Measurements from ENCODE around the gene LHX2.

LHX2 gene

GRCh38 chr9:124041817-124042116, 30.2 kb downstream of the LHX2 start:
- H3K4me3 ChIP-seq (ENCODE audit: low read depth in 1 of 2, low read length in 2 of 2) = no peak overlapping the region
- H3K9ac ChIP-seq (ENCODE audit: low read depth in 1 of 2, low read length in 2 of 2) = no peak overlapping the region
- peaks cover 5 to 7% of the 10 kb centered on the region in 2 donors for H3K4me1 ChIP-seq (ENCODE audit: control insufficient read depth in 1 of 2, insufficient read depth in 2 of 2, low read length in 2 of 2)
- H3K36me3 ChIP-seq (ENCODE audit: control insufficient read depth in 1 of 2, insufficient read depth in 2 of 2, low read length in 2 of 2) = no peaks in the 10 kb centered on the region
- H3K27ac ChIP-seq (ENCODE audit: low read depth, low read length) = no peak overlapping the region
- peaks cover 51 to 70% of the 10 kb centered on the region in 2 donors for H3K27me3 ChIP-seq (ENCODE audit: control insufficient read depth in 1 of 2, insufficient read depth in 2 of 2, low read length in 2 of 2)
- no peaks in the 10 kb centered on the region for H3K9me3 ChIP-seq (ENCODE audit: control insufficient read depth in 1 of 2, low read length in 2 of 2)

DNA sequence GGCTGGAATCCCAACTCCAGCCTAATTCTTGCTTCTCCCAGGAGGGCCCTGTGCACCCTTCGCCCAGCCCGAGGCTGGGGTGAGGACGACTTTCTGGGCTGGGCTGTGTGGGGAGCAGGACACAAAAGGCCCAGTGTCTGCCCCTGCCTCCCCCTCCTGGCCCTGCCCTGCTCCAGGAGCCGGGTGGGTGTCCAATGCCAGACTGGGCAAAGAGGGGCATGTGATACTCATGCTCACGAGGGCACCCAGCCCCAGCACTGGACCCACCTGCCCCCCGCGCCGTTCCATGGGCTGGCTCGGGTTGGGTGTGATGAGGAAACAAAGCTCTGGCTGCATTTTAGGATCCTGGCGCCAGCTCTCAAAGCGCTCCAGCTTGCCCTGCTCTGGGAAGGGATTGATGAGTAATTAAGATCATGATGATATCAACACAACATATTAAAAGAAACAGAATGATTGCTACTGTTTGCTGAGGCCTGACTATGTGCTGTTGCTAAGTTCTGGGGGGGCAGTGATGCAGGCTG, 30.7 kb downstream of the LHX2 start:
- Histone ChIP-seq H3K4me1 (ENCODE audit: control insufficient read depth in 1 of 2, insufficient read depth in 2 of 2, low read length in 2 of 2) (peaks cover 5 to 7% of the 10 kb centered on the region in 2 donors), H3K4me3 (ENCODE audit: low read depth in 1 of 2, low read length in 2 of 2) (no peak overlapping the region), H3K36me3 (ENCODE audit: control insufficient read depth in 1 of 2, insufficient read depth in 2 of 2, low read length in 2 of 2) (no peaks in the 10 kb centered on the region), H3K27me3 (ENCODE audit: control insufficient read depth in 1 of 2, insufficient read depth in 2 of 2, low read length in 2 of 2) (peaks cover 51 to 68% of the 10 kb centered on the region in 2 donors), H3K9me3 (ENCODE audit: control insufficient read depth in 1 of 2, low read length in 2 of 2) (no peaks in the 10 kb centered on the region), H3K27ac (ENCODE audit: low read depth, low read length) (no peak overlapping the region), H3K9ac (ENCODE audit: low read depth in 1 of 2, low read length in 2 of 2) (no peak overlapping the region)

- H3K4me1 ChIP-seq (ENCODE audit: control insufficient read depth in 1 of 2, insufficient read depth in 2 of 2, low read length in 2 of 2) = peaks cover 5 to 7% of the 10 kb centered on the region in 2 donors
- H3K36me3 ChIP-seq (ENCODE audit: control insufficient read depth in 1 of 2, insufficient read depth in 2 of 2, low read length in 2 of 2) = no peaks in the 10 kb centered on the region
- no peak overlapping the region for H3K4me3 ChIP-seq (ENCODE audit: low read depth in 1 of 2, low read length in 2 of 2)
- no peaks in the 10 kb centered on the region for H3K9me3 ChIP-seq (ENCODE audit: control insufficient read depth in 1 of 2, low read length in 2 of 2)
- no peak overlapping the region for H3K9ac ChIP-seq (ENCODE audit: low read depth in 1 of 2, low read length in 2 of 2)
- peaks cover 35 to 50% of the 10 kb centered on the region in 2 donors for H3K27me3 ChIP-seq (ENCODE audit: control insufficient read depth in 1 of 2, insufficient read depth in 2 of 2, low read length in 2 of 2)
- no peak overlapping the region for H3K27ac ChIP-seq (ENCODE audit: low read depth, low read length)
These were observed 32.9 kb downstream of the LHX2 start for GRCh38 chr9:124044448-124044847.

GRCh38 chr9:124045076-124045829, 33.7 kb downstream of the LHX2 start:
- no peak overlapping the region for H3K4me3 ChIP-seq (ENCODE audit: low read depth in 1 of 2, low read length in 2 of 2)
- H3K36me3 ChIP-seq (ENCODE audit: control insufficient read depth in 1 of 2, insufficient read depth in 2 of 2, low read length in 2 of 2) = no peaks in the 10 kb centered on the region
- H3K9ac ChIP-seq (ENCODE audit: low read depth in 1 of 2, low read length in 2 of 2) = no peak overlapping the region
- peaks cover 35 to 42% of the 10 kb centered on the region in 2 donors for H3K27me3 ChIP-seq (ENCODE audit: control insufficient read depth in 1 of 2, insufficient read depth in 2 of 2, low read length in 2 of 2)
- peaks cover 5 to 7% of the 10 kb centered on the region in 2 donors for H3K4me1 ChIP-seq (ENCODE audit: control insufficient read depth in 1 of 2, insufficient read depth in 2 of 2, low read length in 2 of 2)
- no peaks in the 10 kb centered on the region for H3K9me3 ChIP-seq (ENCODE audit: control insufficient read depth in 1 of 2, low read length in 2 of 2)
- no peak overlapping the region for H3K27ac ChIP-seq (ENCODE audit: low read depth, low read length)

DNA sequence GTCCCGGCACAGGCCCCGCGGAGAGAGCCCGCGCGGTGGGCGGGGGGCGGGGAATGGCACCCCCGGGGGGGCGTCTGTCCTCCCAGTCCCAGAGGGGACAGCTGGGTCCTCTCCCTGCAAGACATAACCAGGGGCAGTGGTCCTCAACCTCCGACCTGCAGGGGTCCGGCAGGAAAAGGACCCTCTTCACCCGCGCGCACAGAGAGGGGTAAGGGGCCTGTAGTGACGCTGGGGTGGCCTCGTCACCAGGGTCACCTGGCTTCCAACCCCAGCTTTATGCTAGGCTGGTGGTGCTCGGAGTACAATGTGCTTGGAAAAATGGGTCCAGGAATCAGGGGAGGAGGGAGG, 34.2 kb downstream of the LHX2 start:
- no peak overlapping the region for H3K9ac ChIP-seq (ENCODE audit: low read depth in 1 of 2, low read length in 2 of 2)
- no peak overlapping the region for H3K27ac ChIP-seq (ENCODE audit: low read depth, low read length)
- peaks cover 5 to 7% of the 10 kb centered on the region in 2 donors for H3K4me1 ChIP-seq (ENCODE audit: control insufficient read depth in 1 of 2, insufficient read depth in 2 of 2, low read length in 2 of 2)
- peaks cover 35 to 37% of the 10 kb centered on the region in 2 donors for H3K27me3 ChIP-seq (ENCODE audit: control insufficient read depth in 1 of 2, insufficient read depth in 2 of 2, low read length in 2 of 2)
- no peak overlapping the region for H3K4me3 ChIP-seq (ENCODE audit: low read depth in 1 of 2, low read length in 2 of 2)
- no peaks in the 10 kb centered on the region for H3K9me3 ChIP-seq (ENCODE audit: control insufficient read depth in 1 of 2, low read length in 2 of 2)
- no peaks in the 10 kb centered on the region for H3K36me3 ChIP-seq (ENCODE audit: control insufficient read depth in 1 of 2, insufficient read depth in 2 of 2, low read length in 2 of 2)

GRCh38 chr9:124046189-124046588, 34.6 kb downstream of the LHX2 start:
- no peak overlapping the region for H3K27ac ChIP-seq (ENCODE audit: low read depth, low read length)

DNA sequence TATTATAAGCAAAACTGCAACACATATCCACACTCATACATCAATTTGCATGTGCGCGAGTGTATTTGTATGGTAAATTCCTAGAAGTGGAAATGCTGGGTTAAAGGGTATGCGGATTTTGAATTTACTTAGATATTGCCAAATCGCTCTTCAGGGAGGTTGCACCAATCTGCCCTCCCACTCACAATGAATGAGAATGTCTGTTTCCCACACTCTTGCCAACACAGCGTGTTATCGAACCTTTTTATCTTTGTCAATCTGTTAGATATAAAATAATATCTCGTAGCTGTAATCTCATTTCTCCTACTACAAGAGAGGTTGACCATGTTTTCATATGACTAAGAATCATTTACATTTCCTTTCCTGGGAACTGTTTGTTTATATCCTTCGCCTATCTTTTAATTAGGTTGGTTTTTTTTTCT, 35.7 kb downstream of the LHX2 start:
- peaks cover 25 to 26% of the 10 kb centered on the region in 2 donors for H3K27me3 ChIP-seq (ENCODE audit: control insufficient read depth in 1 of 2, insufficient read depth in 2 of 2, low read length in 2 of 2)
- no peak overlapping the region for H3K27ac ChIP-seq (ENCODE audit: low read depth, low read length)

More at GRCh38 chr9:124046189-124046588, 34.6 kb downstream of the LHX2 start:
- Histone ChIP-seq H3K4me3 (ENCODE audit: low read depth in 1 of 2, low read length in 2 of 2) (no peak overlapping the region), H3K36me3 (ENCODE audit: control insufficient read depth in 1 of 2, insufficient read depth in 2 of 2, low read length in 2 of 2) (no peaks in the 10 kb centered on the region), H3K9me3 (ENCODE audit: control insufficient read depth in 1 of 2, low read length in 2 of 2) (no peaks in the 10 kb centered on the region), H3K27me3 (ENCODE audit: control insufficient read depth in 1 of 2, insufficient read depth in 2 of 2, low read length in 2 of 2) (peaks cover 32 to 36% of the 10 kb centered on the region in 2 donors), H3K4me1 (ENCODE audit: control insufficient read depth in 1 of 2, insufficient read depth in 2 of 2, low read length in 2 of 2) (peaks cover 3 to 5% of the 10 kb centered on the region in 2 donors), H3K9ac (ENCODE audit: low read depth in 1 of 2, low read length in 2 of 2) (no peak overlapping the region)

GRCh38 chr9:124050955-124051354, 39.4 kb downstream of the LHX2 start:
- H3K27me3 ChIP-seq (ENCODE audit: control insufficient read depth in 1 of 2, insufficient read depth in 2 of 2, low read length in 2 of 2) = peaks cover 15% of the 10 kb centered on the region in 2 donors
- H3K9me3 ChIP-seq (ENCODE audit: control insufficient read depth in 1 of 2, low read length in 2 of 2) = no peaks in the 10 kb centered on the region
- H3K4me3 ChIP-seq (ENCODE audit: low read depth in 1 of 2, low read length in 2 of 2) = no peak overlapping the region
- no peak overlapping the region for H3K27ac ChIP-seq (ENCODE audit: low read depth, low read length)
- H3K4me1 ChIP-seq (ENCODE audit: control insufficient read depth in 1 of 2, insufficient read depth in 2 of 2, low read length in 2 of 2) = no peaks in the 10 kb centered on the region
- no peak overlapping the region for H3K9ac ChIP-seq (ENCODE audit: low read depth in 1 of 2, low read length in 2 of 2)
- H3K36me3 ChIP-seq (ENCODE audit: control insufficient read depth in 1 of 2, insufficient read depth in 2 of 2, low read length in 2 of 2) = no peaks in the 10 kb centered on the region

More for the DNA sequence above, 35.7 kb downstream of the LHX2 start:
- H3K4me1 ChIP-seq (ENCODE audit: control insufficient read depth in 1 of 2, insufficient read depth in 2 of 2, low read length in 2 of 2) = no peaks in the 10 kb centered on the region
- H3K36me3 ChIP-seq (ENCODE audit: control insufficient read depth in 1 of 2, insufficient read depth in 2 of 2, low read length in 2 of 2) = no peaks in the 10 kb centered on the region
- H3K9ac ChIP-seq (ENCODE audit: low read depth in 1 of 2, low read length in 2 of 2) = no peak overlapping the region
- H3K9me3 ChIP-seq (ENCODE audit: control insufficient read depth in 1 of 2, low read length in 2 of 2) = no peaks in the 10 kb centered on the region
- H3K4me3 ChIP-seq (ENCODE audit: low read depth in 1 of 2, low read length in 2 of 2) = no peak overlapping the region

DNA sequence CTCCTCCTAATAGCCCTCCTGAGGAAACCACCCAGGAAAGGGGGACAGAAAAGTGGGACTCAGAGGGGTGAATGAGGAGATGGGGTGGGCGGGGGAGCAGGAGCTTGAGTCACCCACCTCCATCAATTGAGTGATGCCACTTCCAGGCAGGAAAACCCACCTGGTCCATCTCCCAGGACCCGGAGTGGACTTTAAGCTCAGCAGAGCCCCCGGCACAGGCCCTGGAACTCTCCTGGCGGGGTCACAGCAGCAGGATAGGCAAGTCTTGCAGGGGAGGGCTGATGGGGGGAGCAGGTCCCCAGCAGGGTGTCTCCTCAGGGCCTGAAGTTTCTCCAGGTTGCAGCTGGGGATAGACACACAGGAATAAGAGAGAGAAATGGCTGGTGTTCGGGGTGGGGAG, 40.8 kb downstream of the LHX2 start:
- Histone ChIP-seq H3K27ac (ENCODE audit: low read depth, low read length) (no peak overlapping the region), H3K4me1 (ENCODE audit: control insufficient read depth in 1 of 2, insufficient read depth in 2 of 2, low read length in 2 of 2) (no peaks in the 10 kb centered on the region), H3K27me3 (ENCODE audit: control insufficient read depth in 1 of 2, insufficient read depth in 2 of 2, low read length in 2 of 2) (peaks cover 11 to 12% of the 10 kb centered on the region in 2 donors), H3K36me3 (ENCODE audit: control insufficient read depth in 1 of 2, insufficient read depth in 2 of 2, low read length in 2 of 2) (no peaks in the 10 kb centered on the region), H3K9me3 (ENCODE audit: control insufficient read depth in 1 of 2, low read length in 2 of 2) (no peaks in the 10 kb centered on the region), H3K4me3 (ENCODE audit: low read depth in 1 of 2, low read length in 2 of 2) (no peak overlapping the region), H3K9ac (ENCODE audit: low read depth in 1 of 2, low read length in 2 of 2) (no peak overlapping the region)

DNA sequence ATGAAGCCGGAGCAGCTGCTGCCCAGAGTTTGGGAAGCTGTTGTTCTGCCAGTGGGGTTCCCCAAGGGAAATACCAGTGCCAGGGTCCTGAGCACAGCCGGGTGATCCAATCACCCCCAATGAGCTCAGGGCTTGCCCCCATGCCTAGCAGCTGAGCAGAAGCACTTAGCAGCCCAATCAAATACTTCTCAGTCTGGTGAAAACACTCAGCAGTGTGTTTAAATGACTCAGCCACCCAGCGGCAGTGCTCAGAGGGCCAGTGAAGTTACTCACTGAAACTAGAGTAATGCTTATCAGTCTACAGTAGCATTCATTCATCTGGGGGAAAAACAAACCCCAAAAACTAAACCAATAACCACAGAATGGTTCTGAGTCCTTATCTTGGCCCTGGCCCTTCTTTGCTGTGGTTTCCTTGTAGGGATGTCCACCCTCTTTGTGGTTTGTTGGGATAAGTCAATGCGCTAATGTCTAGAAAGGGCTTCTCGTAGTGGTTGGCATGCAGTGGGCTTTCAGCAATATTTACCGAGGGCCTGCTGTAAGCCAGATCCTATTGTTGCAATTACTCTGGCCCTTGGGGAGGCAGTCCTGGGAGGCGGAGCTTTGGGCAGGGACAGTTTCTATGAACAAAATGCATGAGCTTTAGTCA, 43.1 kb downstream of the LHX2 start:
- Histone ChIP-seq H3K9me3 (ENCODE audit: control insufficient read depth in 1 of 2, low read length in 2 of 2) (no peaks in the 10 kb centered on the region), H3K4me1 (ENCODE audit: control insufficient read depth in 1 of 2, insufficient read depth in 2 of 2, low read length in 2 of 2) (no peaks in the 10 kb centered on the region), H3K36me3 (ENCODE audit: control insufficient read depth in 1 of 2, insufficient read depth in 2 of 2, low read length in 2 of 2) (no peaks in the 10 kb centered on the region), H3K4me3 (ENCODE audit: low read depth in 1 of 2, low read length in 2 of 2) (no peak overlapping the region), H3K9ac (ENCODE audit: low read depth in 1 of 2, low read length in 2 of 2) (no peak overlapping the region), H3K27ac (ENCODE audit: low read depth, low read length) (no peak overlapping the region), H3K27me3 (ENCODE audit: control insufficient read depth in 1 of 2, insufficient read depth in 2 of 2, low read length in 2 of 2) (peaks cover 11 to 12% of the 10 kb centered on the region in 2 donors)

Measured in duodenal mucosa (tissue), 2 donors.